Naive thymus-derived CD4-positive, alpha-beta T cell (primary cell): ENCODE data around the gene KANSL1L. TPM values are rescaled to one million over a fixed set of nuclear protein-coding genes. Genes with fewer than 3 reads are reported as not detected.

Source experiments
- ATAC-seq: fragments of 150-1000 bp; cut with Tn5 transposase; 2 replicates; pipeline ENCODE4 v1.10.0; 2021; ENCODE audit warnings: mild to moderate bottlenecking, moderate library complexity
- CTCF ChIA-PET: fragments of 350-600 bp; sonication (Branson Sonifier 250); formaldehyde crosslinking; loops from one replicate; lab custom pipeline; 2021; ENCODE audit warnings: antibody characterized with exemption; lab: Charles Lee
- POLR2A ChIA-PET: fragments of 350-600 bp; sonication (Branson Sonifier 250); formaldehyde crosslinking; loops from one replicate; lab custom pipeline; 2021; ENCODE audit warnings: antibody characterized with exemption, inconsistent platforms; lab: Charles Lee
- DNase-seq, 9 donors: peaks; one replicate each; pipeline versions ENCODE4 v3.0.0 to v3.0.0-alpha.2; 2020 to 2022; ENCODE audit warnings: mixed read lengths in 1 of 9
- H3K27ac ChIP-seq: one replicate; pipeline ENCODE4 v1.7.0; 2013; ENCODE audit warnings: mild to moderate bottlenecking, low read depth, low read length, moderate library complexity
- H3K27me3 ChIP-seq, 2 donors: one replicate each; pipeline ENCODE4 v1.7.0; 2013; ENCODE audit warnings: low read length in 2 of 2, mild to moderate bottlenecking in 2 of 2, moderate library complexity in 2 of 2; ENCODE audit not compliant: control insufficient read depth in 2 of 2, insufficient read depth in 2 of 2
- H3K36me3 ChIP-seq, 3 experiments: 1 replicate in 2 of 3; 2 replicates in 1 of 3; pipeline ENCODE4 v1.7.0; 2013; ENCODE audit warnings: low read length in 3 of 3, mild to moderate bottlenecking in 3 of 3, moderate library complexity in 1 of 3; ENCODE audit not compliant: insufficient read depth in 3 of 3, control insufficient read depth in 2 of 3
- H3K4me1 ChIP-seq, 2 donors: one replicate each; pipeline ENCODE4 v1.7.0; 2013; ENCODE audit warnings: low read length in 2 of 2, mild to moderate bottlenecking in 2 of 2, moderate library complexity in 1 of 2; ENCODE audit not compliant: control insufficient read depth in 2 of 2, insufficient read depth in 2 of 2
- H3K4me3 ChIP-seq: 2 replicates; pipeline ENCODE4 v1.7.0; 2013; ENCODE audit warnings: mild to moderate bottlenecking, low read length
- H3K9me3 ChIP-seq, 3 experiments: 1 replicate in 2 of 3; 2 replicates in 1 of 3; pipeline ENCODE4 v1.7.0; 2013; ENCODE audit warnings: low read length in 3 of 3; ENCODE audit not compliant: control insufficient read depth in 2 of 3
- H3K27ac Mint-ChIP-seq, 9 donors: one replicate each; pipeline ENCODE4 v1.8.0; 2020 to 2022; ENCODE audit warnings: mixed read lengths in 9 of 9, mild to moderate bottlenecking in 8 of 9, moderate library complexity in 5 of 9, inconsistent platforms in 2 of 9
- H3K27me3 Mint-ChIP-seq, 5 donors: one replicate each; pipeline ENCODE4 v1.8.0; 2021 to 2022; ENCODE audit warnings: mixed read lengths in 5 of 5, mild to moderate bottlenecking in 1 of 5
- H3K36me3 Mint-ChIP-seq, 5 donors: one replicate each; pipeline ENCODE4 v1.8.0; 2020 to 2022; ENCODE audit warnings: mixed read lengths in 5 of 5, mild to moderate bottlenecking in 3 of 5, inconsistent platforms in 1 of 5
- H3K4me1 Mint-ChIP-seq, 7 donors: one replicate each; pipeline ENCODE4 v1.8.0; 2020 to 2022; ENCODE audit warnings: mixed read lengths in 7 of 7, mild to moderate bottlenecking in 3 of 7, inconsistent platforms in 1 of 7
- H3K4me3 Mint-ChIP-seq, 10 donors: one replicate each; pipeline ENCODE4 v1.8.0; 2020 to 2022; ENCODE audit warnings: mild to moderate bottlenecking in 10 of 10, mixed read lengths in 10 of 10, moderate library complexity in 6 of 10, inconsistent platforms in 2 of 10
- H3K9me3 Mint-ChIP-seq, 11 donors: one replicate each; pipeline ENCODE4 v1.8.0; 2020 to 2022; ENCODE audit warnings: mixed read lengths in 11 of 11, mild to moderate bottlenecking in 4 of 11, inconsistent platforms in 1 of 11, moderate library complexity in 1 of 11
- intact Hi-C, 2 donors: fragments of 100-400 bp; cut with micrococcal nuclease; formaldehyde crosslinking; loops; one replicate each; pipeline ENCODE4 v1.15.1; 2023
- polyA plus RNA-seq, 2 donors: library from polyadenylated mRNA; unstranded; fragments of 300-500 nt; fragmentation: Illumina TruSeq; gene quantifications; one replicate each; pipeline ENCODE4 v1.2.3, GENCODE V29; 2021
- total RNA-seq, 6 experiments: library from RNA in 5 of 6; stranded (reverse) in 5 of 6; gene quantifications; 1 replicate in 5 of 6; 2 replicates in 1 of 6; pipeline ENCODE4 v1.2.3 and lab custom pipeline; 2021 to 2026

KANSL1L gene
- total and polyA plus RNA-seq, 7 experiments from 2014 or later: 1.5 to 23.3 (median 8.4) TPM

GRCh38 chr2:210172219-210172575 is 988 bp upstream of the KANSL1L start:
- Mint-ChIP-seq H3K27ac (peak overlapping the region; percentile 66 to 96 (median 91)), H3K4me1 (peaks cover 17 to 42% (median 31%) of the 10 kb centered on the region in 7 donors), H3K27me3 (peaks cover 0 to 47% (median 0%) of the 10 kb centered on the region in 5 donors), H3K36me3 (peaks cover 0 to 3% (median 0%) of the 10 kb centered on the region in 5 donors), H3K9me3 (peaks cover 0 to 8% (median 0%) of the 10 kb centered on the region in 11 donors), H3K4me3 (peak overlapping the region; percentile 90 to 100 (median 94))
- ATAC-seq (no peak), DNase-seq (no peak)
- Histone ChIP-seq H3K27me3 (no peaks in the 10 kb centered on the region), H3K36me3 (peaks cover 0 to 4% (median 0%) of the 10 kb centered on the region in 3 experiments), H3K9me3 (no peaks in the 10 kb centered on the region), H3K4me1 (peaks cover 6 to 7% of the 10 kb centered on the region in 2 donors), H3K27ac (peak overlapping the region; percentile 65), H3K4me3 (peak overlapping the region; percentile 78)
- ChIA-PET CTCF (no interaction called here), POLR2A (interaction anchor here (1.0 kb wide), 1 partner anchor 9 kb away, joined by 3 read pairs; no protein-coding TSS in a partner anchor)
- intact Hi-C loops: loop anchor here (5.0 to 10.0 kb wide), 3 partner anchors 747 to 1920 kb away; partner anchors contain the start of genes MAP2 (in 2 of the 2) and PIKFYVE (in 1 of the 2)

DNA sequence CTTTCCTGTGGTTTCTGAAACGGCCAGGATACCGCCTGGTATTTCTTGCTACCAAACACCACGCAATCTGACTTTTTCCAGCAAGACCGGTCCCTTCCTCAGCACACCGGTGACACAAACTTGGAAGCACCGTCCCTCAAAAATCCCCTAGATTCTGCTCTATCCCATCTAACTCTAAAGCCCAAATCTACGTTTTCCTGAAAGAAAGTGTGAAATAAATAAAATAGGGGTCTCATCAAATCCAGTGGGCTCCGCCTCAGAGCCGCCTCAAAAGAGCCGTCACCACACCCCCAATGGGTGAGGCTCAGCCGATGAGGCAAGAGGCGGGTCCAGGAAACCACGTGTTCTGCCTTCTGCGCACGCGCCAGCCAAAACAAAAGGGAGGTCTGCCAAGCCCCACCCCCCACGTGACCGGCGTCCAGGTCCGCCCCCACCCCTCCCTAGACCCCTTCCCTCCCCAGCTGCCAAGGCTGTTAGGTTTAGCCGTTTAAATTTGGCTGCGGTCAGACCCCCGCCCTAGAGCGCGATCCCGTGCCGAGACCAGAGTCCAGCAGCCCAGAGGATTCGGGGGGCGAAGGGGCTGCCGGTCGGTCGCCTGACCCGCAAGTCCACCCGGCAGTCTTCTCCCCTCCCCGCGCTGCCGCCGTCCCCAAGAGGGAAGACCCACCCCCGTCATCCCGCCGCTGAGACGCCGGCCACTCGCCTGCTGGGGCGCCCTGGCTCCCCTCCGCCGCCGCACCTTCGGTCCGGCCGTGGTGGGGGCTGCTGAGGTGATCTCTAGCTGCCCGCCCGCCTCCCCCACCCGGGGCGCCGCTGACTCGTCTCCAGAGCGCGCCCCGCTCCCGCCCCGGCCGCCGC is 534 bp downstream of the KANSL1L start:
- intact Hi-C loops: loop anchor here (1.0 to 10.0 kb wide), 10 partner anchors 11 to 1918 kb away; partner anchors contain the start of genes LANCL1 (in 2 of the 2), MAP2 (in 2 of the 2), PIKFYVE (in 2 of the 2) and RPE (in 2 of the 2)
- H3K4me3 ChIP-seq: peak overlapping the region; percentile 89
- H3K27ac ChIP-seq: peak overlapping the region; percentile 93
- no peaks in the 10 kb centered on the region for H3K27me3 ChIP-seq
- H3K4me1 ChIP-seq: peaks cover 6 to 7% of the 10 kb centered on the region in 2 donors
- no peaks in the 10 kb centered on the region for H3K9me3 ChIP-seq
- Mint-ChIP-seq H3K9me3 (peaks cover 0 to 5% (median 0%) of the 10 kb centered on the region in 11 donors), H3K4me3 (peak overlapping the region; percentile 90 to 100 (median 98)), H3K27ac (peak overlapping the region; percentile 93 to 99 (median 96)), H3K4me1 (peaks cover 17 to 48% (median 34%) of the 10 kb centered on the region in 7 donors), H3K36me3 (no peaks in the 10 kb centered on the region), H3K27me3 (peaks cover 0 to 33% (median 0%) of the 10 kb centered on the region in 5 donors)
- ChIA-PET CTCF (no interaction called here), POLR2A (interaction anchor here (0.6 to 1.1 kb wide), 3 partner anchors 10 to 180 kb away, joined by 3 to 4 read pairs (median 3); no protein-coding TSS in a partner anchor)
- ATAC-seq (peak; percentile 79), DNase-seq (peak; percentile 93 to 97 (median 96))
- H3K36me3 ChIP-seq: peaks cover 0 to 4% (median 0%) of the 10 kb centered on the region in 3 experiments

DNA sequence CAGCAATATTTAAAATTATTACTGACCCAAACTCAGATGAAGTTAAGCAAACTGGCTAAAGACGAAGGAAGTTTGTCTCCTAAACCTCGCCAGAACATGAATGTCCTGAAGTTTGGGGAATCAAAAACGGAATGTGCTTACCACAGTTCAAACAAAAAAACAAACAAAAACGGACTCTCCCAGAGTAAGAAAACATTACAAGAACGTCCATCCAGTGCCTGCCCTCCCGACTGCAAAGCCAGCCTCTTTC is 1.1 kb downstream of the KANSL1L start:
- Histone ChIP-seq H3K27ac (peak overlapping the region; percentile 93), H3K4me3 (peak overlapping the region; percentile 89), H3K36me3 (peaks cover 0 to 4% (median 0%) of the 10 kb centered on the region in 3 experiments), H3K4me1 (peaks cover 6 to 7% of the 10 kb centered on the region in 2 donors), H3K27me3 (no peaks in the 10 kb centered on the region), H3K9me3 (no peaks in the 10 kb centered on the region)
- H3K4me1 Mint-ChIP-seq: peaks cover 17 to 50% (median 34%) of the 10 kb centered on the region in 7 donors
- H3K9me3 Mint-ChIP-seq: peaks cover 0 to 5% (median 0%) of the 10 kb centered on the region in 11 donors
- POLR2A ChIA-PET: interaction anchor here (1.1 kb wide), 2 partner anchors 10 to 171 kb away, joined by 3 to 4 read pairs; no protein-coding TSS in a partner anchor
- intact Hi-C loops: loop anchor here (1.0 to 10.0 kb wide), 8 partner anchors 25 to 1918 kb away; partner anchors contain the start of genes MAP2 (in 2 of the 2), PIKFYVE (in 2 of the 2), RPE (in 2 of the 2) and IDH1 (in 1 of the 2)
- H3K36me3 Mint-ChIP-seq: no peaks in the 10 kb centered on the region
- H3K4me3 Mint-ChIP-seq: peak overlapping the region; percentile 90 to 100 (median 98)
- H3K27me3 Mint-ChIP-seq: peaks cover 0 to 28% (median 0%) of the 10 kb centered on the region in 5 donors
- CTCF ChIA-PET: no interaction called here
- peak overlapping the region; percentile 93 to 99 (median 96) for H3K27ac Mint-ChIP-seq
- no peak for DNase-seq
- no peak for ATAC-seq

DNA sequence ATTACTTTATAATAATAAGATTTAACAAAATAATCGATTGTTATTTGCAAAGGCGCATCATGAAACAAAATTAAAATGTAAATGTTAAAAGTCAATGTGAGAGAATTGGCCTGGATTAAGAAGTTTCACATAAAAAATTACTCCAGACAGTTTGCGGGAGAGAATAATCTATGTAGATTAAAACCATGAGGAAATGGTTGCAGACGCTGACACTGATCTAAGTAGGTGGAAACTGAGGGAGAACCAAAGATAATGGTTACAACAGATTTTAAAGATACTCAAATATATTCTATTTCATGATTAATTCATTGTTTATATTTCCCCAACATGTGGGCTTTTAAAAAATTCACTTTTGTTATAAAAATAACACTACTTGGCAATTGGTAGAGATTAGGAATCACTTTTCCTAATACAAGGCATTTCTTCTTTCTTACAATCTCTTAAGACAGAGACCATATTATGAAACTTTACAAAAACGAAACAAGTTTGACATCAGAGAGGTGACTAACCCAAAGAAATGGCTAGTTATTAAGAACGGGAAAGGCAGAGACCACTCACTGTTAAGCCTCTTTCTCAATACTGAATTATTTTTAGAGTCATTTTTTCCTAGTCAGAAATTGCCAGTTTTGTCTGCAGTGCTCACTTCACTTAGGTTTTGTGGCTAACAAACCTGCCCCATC is 1.6 kb downstream of the KANSL1L start:
- intact Hi-C loops: loop anchor here (1.0 to 10.0 kb wide), 8 partner anchors 25 to 1917 kb away; partner anchors contain the start of genes MAP2 (in 2 of the 2), PIKFYVE (in 2 of the 2), RPE (in 2 of the 2) and IDH1 (in 1 of the 2)
- peaks cover 0 to 4% (median 0%) of the 10 kb centered on the region in 3 experiments for H3K36me3 ChIP-seq
- ChIA-PET CTCF (no interaction called here), POLR2A (no interaction called here)
- peaks cover 0 to 26% (median 0%) of the 10 kb centered on the region in 5 donors for H3K27me3 Mint-ChIP-seq
- DNase-seq (peak in 3 of 9 donors; percentile 2 to 11 (median 3)), ATAC-seq (no peak)
- no peaks in the 10 kb centered on the region for H3K36me3 Mint-ChIP-seq
- peak overlapping the region; percentile 89 for H3K4me3 ChIP-seq
- peak overlapping the region; percentile 93 to 99 (median 96) for H3K27ac Mint-ChIP-seq
- H3K27me3 ChIP-seq: no peaks in the 10 kb centered on the region
- H3K4me1 Mint-ChIP-seq: peaks cover 17 to 50% (median 34%) of the 10 kb centered on the region in 7 donors
- peaks cover 0 to 5% (median 0%) of the 10 kb centered on the region in 11 donors for H3K9me3 Mint-ChIP-seq
- H3K27ac ChIP-seq: peak overlapping the region; percentile 93
- peak overlapping the region; percentile 90 to 100 (median 98) for H3K4me3 Mint-ChIP-seq
- H3K4me1 ChIP-seq: peaks cover 6 to 7% of the 10 kb centered on the region in 2 donors
- H3K9me3 ChIP-seq: no peaks in the 10 kb centered on the region

GRCh38 chr2:210167227-210167626 is 4.0 kb downstream of the KANSL1L start:
- H3K27ac Mint-ChIP-seq: no peak overlapping the region
- H3K9me3 ChIP-seq: no peaks in the 10 kb centered on the region
- no peak overlapping the region for H3K27ac ChIP-seq
- ATAC-seq: no peak
- no peaks in the 10 kb centered on the region for H3K27me3 ChIP-seq
- H3K27me3 Mint-ChIP-seq: peaks cover 0 to 9% (median 0%) of the 10 kb centered on the region in 5 donors
- peaks cover 0 to 4% (median 0%) of the 10 kb centered on the region in 3 experiments for H3K36me3 ChIP-seq
- peaks cover 0 to 5% (median 0%) of the 10 kb centered on the region in 11 donors for H3K9me3 Mint-ChIP-seq
- H3K4me1 ChIP-seq: peaks cover 6 to 7% of the 10 kb centered on the region in 2 donors
- H3K4me3 Mint-ChIP-seq: no peak overlapping the region
- intact Hi-C loops: no loop called here
- ChIA-PET POLR2A (no interaction called here), CTCF (no interaction called here)
- H3K36me3 Mint-ChIP-seq: peaks cover 0 to 6% (median 4%) of the 10 kb centered on the region in 5 donors
- no peak overlapping the region for H3K4me3 ChIP-seq
- H3K4me1 Mint-ChIP-seq: peaks cover 25 to 53% (median 39%) of the 10 kb centered on the region in 7 donors
- no peak for DNase-seq
